Loucy (cell line): ENCODE data around the gene TRDMT1.

ENCODE experiments used
- H2AFZ ChIP-seq: fragments of 200-600 bp; sonication (generic); 2 replicates; pipeline ENCODE4 v1.6.0; 2016; ENCODE audit warnings: antibody characterized with exemption, mild to moderate bottlenecking, low read length, moderate library complexity
- H3F3A ChIP-seq: fragments of 200-600 bp; 2 replicates; pipeline ENCODE4 v1.6.0; 2016; ENCODE audit warnings: antibody characterized with exemption, low read depth, mild to moderate bottlenecking
- H3K27me3 ChIP-seq: fragments of 200-600 bp; sonication (generic); 2 replicates; pipeline ENCODE4 v1.6.1; 2014; ENCODE audit warnings: low read length, mild to moderate bottlenecking; ENCODE audit not compliant: insufficient read depth, poor library complexity, severe bottlenecking
- H3K36me3 ChIP-seq: fragments of 200-600 bp; sonication (generic); 2 replicates; pipeline ENCODE4 v1.6.1; 2016; ENCODE audit warnings: low read length; ENCODE audit not compliant: insufficient read depth
- H3K4me1 ChIP-seq: fragments of 200-600 bp; sonication (generic); 2 replicates; pipeline ENCODE4 v1.5.1; 2014; ENCODE audit warnings: low read length, mild to moderate bottlenecking; ENCODE audit not compliant: insufficient read depth, poor library complexity, severe bottlenecking
- H3K4me2 ChIP-seq: fragments of 200-600 bp; sonication (generic); 2 replicates; pipeline ENCODE4 v1.6.0; 2014; ENCODE audit warnings: antibody characterized with exemption, low read length, low read depth, mild to moderate bottlenecking; ENCODE audit not compliant: poor library complexity, severe bottlenecking
- H3K4me3 ChIP-seq: fragments of 200-600 bp; sonication (generic); 2 replicates; pipeline ENCODE4 v1.5.1; 2014; ENCODE audit warnings: low read length, mild to moderate bottlenecking, mixed read lengths; ENCODE audit not compliant: poor library complexity, severe bottlenecking
- H3K79me2 ChIP-seq: fragments of 200-600 bp; sonication (generic); 2 replicates; pipeline ENCODE4 v1.6.1; 2014; ENCODE audit warnings: low read length; ENCODE audit not compliant: insufficient read depth
- H3K9ac ChIP-seq: fragments of 200-600 bp; sonication (generic); 2 replicates; pipeline ENCODE4 v1.6.0; 2014; ENCODE audit warnings: mild to moderate bottlenecking, low read depth, low read length, moderate library complexity; ENCODE audit not compliant: poor library complexity, severe bottlenecking
- H3K9me2 ChIP-seq: fragments of 200-600 bp; sonication (generic); replicated peaks from 2 replicates; pipeline ENCODE4 v1.6.1; 2016; ENCODE audit warnings: low read depth, low read length, mixed read lengths
- H3K9me3 ChIP-seq: fragments of 200-600 bp; sonication (generic); 2 replicates; pipeline ENCODE4 v1.6.1; 2014; ENCODE audit warnings: mild to moderate bottlenecking, antibody characterized with exemption, low read length, low read depth; ENCODE audit not compliant: insufficient read depth
- H4K20me1 ChIP-seq: fragments of 200-600 bp; sonication (generic); 2 replicates; pipeline ENCODE4 v1.6.0; 2014; ENCODE audit warnings: antibody characterized with exemption, low read length, mild to moderate bottlenecking; ENCODE audit not compliant: insufficient read depth, poor library complexity, severe bottlenecking
- EZH2phosphoT487 ChIP-seq: fragments of 200-600 bp; IDR thresholded peaks from 2 replicates; pipeline ENCODE4 v1.6.1; 2018; ENCODE audit warnings: antibody characterized with exemption, mild to moderate bottlenecking, moderate library complexity, borderline replicate concordance
- TF ChIP-seq, protein P1 (sequence below): fragments of 200-600 bp; sonication (generic); conservative IDR thresholded peaks from 2 replicates; pipeline ENCODE4 v1.5.1; 2014; ENCODE audit warnings: mild to moderate bottlenecking, antibody characterized with exemption, low read length

The TRDMT1 gene

DNA sequence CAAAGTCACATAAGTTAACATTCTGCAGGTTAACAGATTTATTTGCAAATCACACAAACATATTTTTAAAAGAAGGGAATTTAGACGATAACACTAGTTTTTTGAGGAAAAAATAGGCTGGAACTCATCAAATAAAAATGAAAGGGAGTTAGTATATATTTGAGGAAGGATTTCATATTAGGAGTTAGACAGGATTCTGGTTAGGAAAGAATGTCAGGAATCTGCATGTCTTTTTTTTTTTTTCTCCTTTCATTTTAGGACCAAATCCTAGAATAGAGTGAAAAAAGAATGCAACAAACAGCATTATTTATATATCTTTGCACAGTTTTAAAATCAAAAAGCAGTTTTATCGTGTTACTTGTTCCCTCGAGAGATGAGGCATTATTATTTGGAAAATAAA, 8.9 kb upstream of the TRDMT1 start:
- Histone ChIP-seq H3K9me3 (no peaks in the 10 kb centered on the region), H3K36me3 (no peaks in the 10 kb centered on the region), H3F3A (peaks cover 13% of the 10 kb centered on the region), H3K4me1 (peaks cover 70% of the 10 kb centered on the region), H3K4me3 (no peak overlapping the region), H4K20me1 (no peaks in the 10 kb centered on the region), H3K4me2 (no peak overlapping the region), H3K27me3 (no peaks in the 10 kb centered on the region), H3K79me2 (no peaks in the 10 kb centered on the region), H2AFZ (no peak overlapping the region), H3K9ac (no peak overlapping the region), H3K9me2 (no peaks in the 10 kb centered on the region)
- TF ChIP-seq, protein P1, sequence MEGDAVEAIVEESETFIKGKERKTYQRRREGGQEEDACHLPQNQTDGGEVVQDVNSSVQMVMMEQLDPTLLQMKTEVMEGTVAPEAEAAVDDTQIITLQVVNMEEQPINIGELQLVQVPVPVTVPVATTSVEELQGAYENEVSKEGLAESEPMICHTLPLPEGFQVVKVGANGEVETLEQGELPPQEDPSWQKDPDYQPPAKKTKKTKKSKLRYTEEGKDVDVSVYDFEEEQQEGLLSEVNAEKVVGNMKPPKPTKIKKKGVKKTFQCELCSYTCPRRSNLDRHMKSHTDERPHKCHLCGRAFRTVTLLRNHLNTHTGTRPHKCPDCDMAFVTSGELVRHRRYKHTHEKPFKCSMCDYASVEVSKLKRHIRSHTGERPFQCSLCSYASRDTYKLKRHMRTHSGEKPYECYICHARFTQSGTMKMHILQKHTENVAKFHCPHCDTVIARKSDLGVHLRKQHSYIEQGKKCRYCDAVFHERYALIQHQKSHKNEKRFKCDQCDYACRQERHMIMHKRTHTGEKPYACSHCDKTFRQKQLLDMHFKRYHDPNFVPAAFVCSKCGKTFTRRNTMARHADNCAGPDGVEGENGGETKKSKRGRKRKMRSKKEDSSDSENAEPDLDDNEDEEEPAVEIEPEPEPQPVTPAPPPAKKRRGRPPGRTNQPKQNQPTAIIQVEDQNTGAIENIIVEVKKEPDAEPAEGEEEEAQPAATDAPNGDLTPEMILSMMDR, result no peak
- no peak for TF ChIP-seq EZH2phosphoT487

DNA sequence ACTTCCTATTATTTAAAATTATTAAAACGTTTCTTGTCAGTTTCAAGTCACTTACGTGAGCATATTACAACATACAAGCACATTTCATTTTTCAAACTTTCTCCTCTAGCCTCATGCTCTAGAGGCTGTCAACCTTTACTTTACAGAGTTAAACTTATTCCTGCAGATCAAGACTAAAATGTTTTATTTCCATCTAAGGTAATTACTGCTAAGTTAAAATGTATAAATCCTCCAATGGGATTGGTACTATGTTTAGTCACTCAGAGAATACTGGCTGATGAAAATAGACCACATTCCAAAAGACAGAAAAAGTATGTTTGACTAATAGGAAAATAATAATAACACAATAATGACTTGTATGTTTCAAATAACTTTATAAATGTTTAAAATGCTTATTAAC, 8.4 kb upstream of the TRDMT1 start:
- H3K9me3 ChIP-seq, result no peaks in the 10 kb centered on the region
- H3K4me1 ChIP-seq, result peaks cover 68% of the 10 kb centered on the region
- no peaks in the 10 kb centered on the region for H3K9me2 ChIP-seq
- no peak for TF ChIP-seq EZH2phosphoT487
- TF ChIP-seq, protein P1, result no peak
- H3K9ac ChIP-seq, result no peak overlapping the region
- 0 out of 2 replicates have a peak, but pooled peaks cover 10% of the 10 kb centered on the region for H3F3A ChIP-seq
- H3K79me2 ChIP-seq, result no peaks in the 10 kb centered on the region
- no peak overlapping the region for H3K4me3 ChIP-seq
- H3K27me3 ChIP-seq, result no peaks in the 10 kb centered on the region
- H3K4me2 ChIP-seq, result no peak overlapping the region
- H4K20me1 ChIP-seq, result no peaks in the 10 kb centered on the region
- H3K36me3 ChIP-seq, result no peaks in the 10 kb centered on the region
- no peak overlapping the region for H2AFZ ChIP-seq

DNA sequence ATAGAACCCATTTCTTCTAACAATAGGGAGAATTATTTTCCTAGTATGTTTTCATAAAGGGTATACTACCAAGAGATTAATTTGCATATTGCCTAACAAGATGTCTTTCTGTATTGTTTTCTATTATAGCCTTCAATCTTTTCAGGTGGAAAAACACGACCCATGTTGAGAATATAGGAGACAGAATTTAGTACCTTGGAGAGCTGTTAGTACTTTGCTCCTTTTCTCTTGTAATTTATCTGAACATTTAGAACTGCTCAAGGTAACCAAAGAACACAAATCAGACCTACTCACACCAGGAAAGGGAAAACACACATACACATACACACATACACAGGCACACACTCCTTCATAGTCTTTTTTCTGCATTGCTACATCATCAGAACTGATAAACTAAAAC, 7.8 kb upstream of the TRDMT1 start:
- Histone ChIP-seq H2AFZ (no peak overlapping the region), H3K4me3 (no peak overlapping the region), H3K4me1 (peaks cover 62% of the 10 kb centered on the region), H3K27me3 (no peaks in the 10 kb centered on the region), H3K36me3 (no peaks in the 10 kb centered on the region), H3K9me2 (no peaks in the 10 kb centered on the region), H4K20me1 (no peaks in the 10 kb centered on the region), H3F3A (0 out of 2 replicates have a peak, but pooled peaks cover 10% of the 10 kb centered on the region), H3K9me3 (no peaks in the 10 kb centered on the region), H3K4me2 (no peak overlapping the region), H3K9ac (no peak overlapping the region), H3K79me2 (no peaks in the 10 kb centered on the region)
- no peak for TF ChIP-seq EZH2phosphoT487
- TF ChIP-seq, protein P1, result no peak
